C4-2B (cell line): Measurements from ENCODE around the gene TES.

Source experiments
- ZFX ChIP-seq: fragments of 450-650 bp; IDR thresholded peaks from 2 replicates; pipeline ENCODE4 v1.6.1; 2017
- TF ChIP-seq, protein P1 (sequence below): fragments of 450-650 bp; conservative IDR thresholded peaks from 2 replicates; pipeline ENCODE4 v1.5.1; 2017; ENCODE audit warnings: mild to moderate bottlenecking

GRCh38 chr7:116298576-116298975 is 88.2 kb downstream of the TES start:
- TF ChIP-seq, protein P1, sequence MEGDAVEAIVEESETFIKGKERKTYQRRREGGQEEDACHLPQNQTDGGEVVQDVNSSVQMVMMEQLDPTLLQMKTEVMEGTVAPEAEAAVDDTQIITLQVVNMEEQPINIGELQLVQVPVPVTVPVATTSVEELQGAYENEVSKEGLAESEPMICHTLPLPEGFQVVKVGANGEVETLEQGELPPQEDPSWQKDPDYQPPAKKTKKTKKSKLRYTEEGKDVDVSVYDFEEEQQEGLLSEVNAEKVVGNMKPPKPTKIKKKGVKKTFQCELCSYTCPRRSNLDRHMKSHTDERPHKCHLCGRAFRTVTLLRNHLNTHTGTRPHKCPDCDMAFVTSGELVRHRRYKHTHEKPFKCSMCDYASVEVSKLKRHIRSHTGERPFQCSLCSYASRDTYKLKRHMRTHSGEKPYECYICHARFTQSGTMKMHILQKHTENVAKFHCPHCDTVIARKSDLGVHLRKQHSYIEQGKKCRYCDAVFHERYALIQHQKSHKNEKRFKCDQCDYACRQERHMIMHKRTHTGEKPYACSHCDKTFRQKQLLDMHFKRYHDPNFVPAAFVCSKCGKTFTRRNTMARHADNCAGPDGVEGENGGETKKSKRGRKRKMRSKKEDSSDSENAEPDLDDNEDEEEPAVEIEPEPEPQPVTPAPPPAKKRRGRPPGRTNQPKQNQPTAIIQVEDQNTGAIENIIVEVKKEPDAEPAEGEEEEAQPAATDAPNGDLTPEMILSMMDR: no peak
- TF ChIP-seq ZFX: no peak
